HG02678 (cell line): ENCODE data around the gene CTR9.

ENCODE experiments used
- ATAC-seq: cut with Tn5 transposase; IDR thresholded peaks from one replicate; pipeline ENCODE4 v1.9.1; 2021; ENCODE audit warnings: mild to moderate bottlenecking, moderate library complexity; ENCODE audit not compliant: unreplicated experiment

CTR9 gene

DNA sequence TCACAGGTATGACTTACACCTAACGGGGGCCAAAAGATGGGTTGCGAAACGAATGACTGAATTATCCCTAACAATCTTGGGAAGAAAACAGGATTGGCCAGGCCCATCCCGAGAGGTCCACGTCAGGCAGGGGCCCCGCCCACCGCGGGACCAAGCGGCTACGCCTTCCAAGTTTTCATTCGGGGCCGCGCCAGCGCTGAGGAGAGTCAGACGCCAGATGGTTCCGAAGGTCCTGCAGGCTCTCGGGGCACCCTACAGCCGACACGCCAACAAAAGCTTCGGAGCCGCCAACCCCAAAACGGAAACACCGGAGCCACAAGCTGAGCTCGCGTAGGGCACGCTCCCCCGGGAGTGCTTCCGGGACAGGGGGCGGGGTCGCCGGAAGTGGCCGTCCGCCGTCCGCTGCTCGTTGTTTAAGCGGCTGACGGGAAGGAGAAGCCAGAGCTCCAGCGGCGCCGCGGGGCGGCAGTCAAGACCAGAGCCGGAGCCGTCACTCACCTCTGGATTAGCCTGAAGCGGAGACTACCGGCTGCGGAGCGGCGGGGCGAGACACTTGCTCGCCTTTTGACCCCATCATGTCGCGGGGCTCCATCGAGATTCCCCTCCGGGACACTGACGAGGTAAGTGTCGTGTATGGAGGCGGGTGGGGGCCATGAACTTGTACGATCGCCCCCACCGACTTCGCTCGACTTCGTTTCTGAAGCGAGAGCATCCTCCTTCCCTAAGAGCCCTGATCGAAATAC lies at the start of gene CTR9:
CTR9 (plus strand) TSS at position 409 of the 743 bp plus-strand sequence; CDS start at position 576, 167 bp downstream.
- ATAC-seq = peak; percentile 93

- no peak for ATAC-seq
These were observed 49.1 kb upstream of the CTR9 start for GRCh38 chr11:10701982-10702381.

GRCh38 chr11:10708131-10708530 lies 42.9 kb upstream of the CTR9 start:
- no peak for ATAC-seq

GRCh38 chr11:10709299-10710086 lies 41.6 kb upstream of the CTR9 start:
- no peak for ATAC-seq

DNA sequence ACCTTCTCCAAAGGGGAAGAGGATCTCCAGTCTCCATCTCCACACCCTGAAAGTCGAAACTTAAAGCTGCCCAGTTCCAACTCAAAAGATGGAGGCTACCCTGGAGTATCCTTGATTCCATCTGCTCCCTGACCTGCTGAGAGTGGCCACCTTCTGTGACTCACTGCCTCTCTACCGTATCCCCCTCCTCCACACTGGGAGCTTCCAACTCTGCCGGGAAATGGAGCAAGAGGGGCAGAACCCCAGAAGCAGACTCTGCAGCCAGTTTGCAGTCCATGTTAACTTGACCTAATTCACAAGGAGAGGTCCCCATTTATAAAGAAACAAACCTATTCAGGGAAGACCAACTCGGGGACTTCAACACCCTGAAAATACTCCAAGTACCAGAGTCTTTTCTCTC lies 35.5 kb upstream of the CTR9 start:
- ATAC-seq = no peak

- ATAC-seq = no peak
These were observed 34.9 kb upstream of the CTR9 start for GRCh38 chr11:10716122-10716521.

GRCh38 chr11:10716543-10717259 lies 34.3 kb upstream of the CTR9 start:
- ATAC-seq = no peak

GRCh38 chr11:10719616-10720015 lies 31.4 kb upstream of the CTR9 start:
- no peak for ATAC-seq

DNA sequence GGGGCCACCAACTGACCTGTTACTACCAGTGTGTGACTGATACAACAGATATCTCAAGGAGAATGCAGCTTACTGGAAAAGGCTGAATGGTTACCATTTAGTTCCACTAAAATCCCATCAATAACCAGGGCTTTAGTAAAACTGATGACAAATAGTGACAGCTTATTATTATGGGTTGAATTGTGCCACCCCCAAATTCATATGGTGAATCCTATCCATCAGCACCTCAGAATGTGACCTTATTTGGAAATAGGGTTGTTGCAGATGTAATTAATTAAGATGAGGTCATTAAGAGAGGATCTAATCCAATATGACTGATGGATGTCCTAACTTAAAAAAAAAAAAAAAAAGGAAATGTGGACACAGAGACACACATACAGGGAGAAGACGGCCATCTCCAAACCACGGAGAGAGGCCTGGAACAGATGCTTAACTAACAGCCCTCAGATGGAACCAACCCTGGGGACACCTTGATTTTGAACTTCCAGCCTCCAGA lies 30.1 kb upstream of the CTR9 start:
- no peak for ATAC-seq

DNA sequence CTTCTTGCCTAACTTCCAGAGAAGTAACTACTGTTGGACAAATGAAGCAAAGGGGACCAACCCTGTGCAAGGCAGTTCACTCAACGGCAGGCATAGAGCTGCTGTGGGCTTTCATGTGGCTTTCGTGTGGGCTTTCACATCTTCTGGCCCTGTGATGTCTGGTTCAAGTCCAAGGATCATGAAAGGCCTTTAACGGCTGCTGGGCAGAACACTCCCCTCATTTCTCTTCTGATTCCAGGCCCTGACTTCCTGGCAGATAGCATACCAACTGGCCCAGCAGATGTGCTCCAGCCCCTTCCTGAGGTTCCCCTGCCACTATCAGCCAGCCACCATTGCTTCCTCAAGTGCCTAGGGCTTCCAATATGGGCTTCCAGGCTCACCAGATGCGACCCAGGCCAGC lies 28.7 kb upstream of the CTR9 start:
- ATAC-seq = no peak

- no peak for ATAC-seq
These were observed 25.7 kb upstream of the CTR9 start for GRCh38 chr11:10725114-10725906.

GRCh38 chr11:10725907-10726253 lies 25.2 kb upstream of the CTR9 start:
- no peak for ATAC-seq

GRCh38 chr11:10727146-10727851 lies 23.7 kb upstream of the CTR9 start:
- no peak for ATAC-seq

DNA sequence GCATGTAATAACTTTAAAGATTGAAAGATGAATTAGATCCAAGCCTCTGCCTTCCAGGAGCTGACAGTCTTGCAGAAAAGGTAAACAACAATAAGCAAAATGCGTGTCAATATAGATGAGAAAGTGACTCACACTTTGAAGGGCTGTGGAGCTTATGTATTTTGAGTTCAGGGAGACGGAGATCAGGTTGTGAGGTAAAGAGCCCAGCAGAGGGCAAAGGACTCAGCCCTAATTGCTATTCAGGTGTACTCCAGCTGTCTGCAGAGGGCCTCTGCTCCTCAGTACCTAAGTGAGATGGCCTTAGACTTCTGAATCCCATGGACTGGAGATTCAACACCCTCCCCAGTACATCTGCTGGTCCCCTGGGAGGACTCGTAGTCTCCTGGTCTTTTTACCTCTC lies 22.9 kb upstream of the CTR9 start:
- no peak for ATAC-seq

DNA sequence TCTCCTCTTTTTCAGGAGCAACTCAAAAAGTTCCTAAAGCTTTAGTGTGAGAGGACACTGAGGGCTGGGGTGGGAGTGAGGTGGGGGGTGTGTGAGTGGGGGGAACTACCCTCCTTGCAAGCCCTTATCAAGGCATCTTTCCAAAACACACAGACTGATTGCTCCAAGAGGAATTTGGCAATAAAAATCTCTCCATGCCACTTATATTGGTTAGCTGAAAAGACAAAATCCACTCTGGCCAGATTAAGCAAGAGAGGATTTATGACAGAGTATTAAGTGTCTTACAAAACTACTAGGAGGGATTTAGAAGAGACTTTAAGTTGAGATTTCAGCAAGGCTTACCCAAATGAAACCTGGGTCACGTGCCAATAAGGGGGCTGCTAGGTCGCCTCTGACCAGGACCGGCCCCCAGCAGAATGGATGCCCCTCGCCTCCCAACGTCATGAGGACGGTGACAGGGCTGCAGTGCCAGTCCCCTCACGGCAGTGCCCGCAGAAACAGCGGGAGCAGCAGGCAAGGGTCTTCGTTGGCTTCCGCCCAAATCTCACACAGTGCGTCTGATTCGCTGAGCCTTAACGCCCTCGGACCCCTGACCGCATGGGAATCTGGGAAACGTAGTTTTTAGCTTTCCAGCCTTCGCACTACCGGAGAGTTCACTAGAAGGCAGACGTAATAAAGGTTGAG lies 22.1 kb upstream of the CTR9 start:
- no peak for ATAC-seq

DNA sequence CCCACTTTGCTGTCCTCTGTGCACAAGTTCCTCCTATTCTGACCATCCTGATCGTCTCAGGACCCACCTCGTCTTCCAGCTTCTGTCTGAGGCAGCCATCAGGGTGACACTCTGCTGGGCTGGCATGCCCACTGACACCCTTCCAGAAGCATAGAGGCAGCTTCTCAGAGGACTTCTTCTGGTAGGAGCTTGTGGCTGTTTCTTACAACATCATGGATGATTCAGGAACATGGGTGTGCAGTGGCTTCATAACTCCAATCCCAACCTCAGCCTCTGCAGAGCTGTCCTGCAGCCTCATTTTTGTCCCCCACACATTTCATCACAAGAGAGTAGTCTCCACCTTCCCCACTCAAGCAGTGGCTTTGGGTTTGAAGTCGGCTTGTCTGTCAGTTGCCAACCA lies 20.9 kb upstream of the CTR9 start:
- no peak for ATAC-seq

DNA sequence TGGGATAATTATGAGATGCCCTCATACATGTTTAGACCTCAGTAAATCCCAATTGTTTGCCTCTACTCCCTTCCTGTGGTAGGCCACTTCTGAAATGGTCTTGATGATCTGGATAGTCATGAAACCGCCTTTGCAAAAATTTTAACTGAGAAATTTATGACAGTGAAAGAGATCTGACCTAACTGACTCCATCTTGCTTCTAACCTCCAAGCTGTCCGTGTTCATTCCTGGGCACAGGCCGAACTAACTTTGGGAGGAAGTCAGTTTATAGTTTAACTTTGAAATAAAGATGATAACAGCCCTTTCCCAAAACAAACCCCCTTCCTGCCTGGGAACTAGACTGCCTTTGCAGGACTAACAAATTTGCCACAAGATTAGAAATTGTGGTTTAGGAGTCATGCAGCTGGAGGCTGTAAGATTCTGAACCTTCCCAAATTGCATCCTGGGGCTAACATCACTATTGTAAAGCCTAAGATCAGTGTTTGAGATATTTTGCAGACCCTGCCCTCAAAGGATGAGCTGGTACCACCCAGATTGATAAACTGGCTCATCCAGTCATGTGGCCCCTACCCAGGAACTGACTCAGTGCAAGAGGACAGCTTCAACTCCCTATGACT lies 19.9 kb upstream of the CTR9 start:
- ATAC-seq = no peak

GRCh38 chr11:10735481-10736475 lies 15.3 kb upstream of the CTR9 start:
- ATAC-seq = peak; percentile 99
